ENCODE results near the gene RAB31. TPM values are rescaled to one million over a fixed set of nuclear protein-coding genes. Genes with fewer than 3 reads are reported as not detected.

Gene RAB31
- total and polyA plus RNA-seq, 2 of the 13 experiments (the other 11 are each of a cell fraction or from before 2014, with no cell fraction given), result 1.1 to 1.7 TPM

DNA sequence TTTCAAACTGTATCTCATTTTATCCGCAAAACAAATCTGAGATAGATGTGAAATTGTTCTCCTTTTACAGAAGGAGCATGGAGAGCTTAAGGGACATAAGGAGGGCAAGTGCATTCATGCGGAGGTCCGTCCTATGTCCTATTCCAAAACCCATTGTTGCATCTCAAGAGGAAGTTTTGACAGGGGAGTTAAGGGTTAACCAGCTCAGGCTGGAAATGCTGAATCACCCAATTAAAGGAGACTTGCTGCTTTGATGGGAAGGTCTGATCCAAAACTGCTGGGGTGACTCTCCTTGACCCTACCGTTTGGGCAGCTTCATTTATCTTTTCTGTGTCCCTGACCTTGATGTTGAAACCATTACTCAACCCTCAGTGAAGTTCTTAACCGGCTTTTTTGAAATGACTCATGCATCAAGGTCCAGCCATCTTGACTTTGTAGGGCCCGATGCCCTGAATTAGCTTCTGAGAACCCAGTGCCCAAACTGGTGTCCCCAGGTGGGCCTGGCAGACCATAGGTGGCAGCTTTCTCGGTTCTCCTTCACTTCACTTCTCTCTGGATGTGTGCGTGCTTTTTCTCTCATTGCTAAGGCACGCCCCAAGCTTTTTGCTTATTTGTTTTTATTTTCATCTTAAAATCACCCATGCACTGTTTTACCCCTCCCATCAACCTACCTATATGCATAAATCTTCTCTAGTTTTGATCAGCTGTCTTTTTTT, 161.8 kb downstream of the RAB31 start (continued):
- TF ChIP-seq, protein P1, sequence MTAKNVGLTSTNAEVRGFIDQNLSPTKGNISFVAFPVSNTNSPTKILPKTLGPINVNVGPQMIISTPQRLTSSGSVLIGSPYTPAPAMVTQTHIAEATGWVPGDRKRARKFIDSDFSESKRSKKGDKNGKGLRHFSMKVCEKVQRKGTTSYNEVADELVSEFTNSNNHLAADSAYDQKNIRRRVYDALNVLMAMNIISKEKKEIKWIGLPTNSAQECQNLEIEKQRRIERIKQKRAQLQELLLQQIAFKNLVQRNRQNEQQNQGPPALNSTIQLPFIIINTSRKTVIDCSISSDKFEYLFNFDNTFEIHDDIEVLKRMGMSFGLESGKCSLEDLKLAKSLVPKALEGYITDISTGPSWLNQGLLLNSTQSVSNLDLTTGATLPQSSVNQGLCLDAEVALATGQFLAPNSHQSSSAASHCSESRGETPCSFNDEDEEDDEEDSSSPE (CRISPR knock-in tag; IDR thresholded peaks at IDR 0.05), result no peak
- TF ChIP-seq ZNF878 (CRISPR knock-in tag; IDR thresholded peaks at IDR 0.05) (no peak), TSC22D2 (CRISPR knock-in tag; IDR thresholded peaks at IDR 0.05; ENCODE audit: borderline replicate concordance) (0 out of 2 replicates have a peak, but pooled peaks have one; percentile 11), MXD4 (CRISPR knock-in tag; IDR thresholded peaks at IDR 0.05) (no peak; the same call in 1 of the 2 replicates), NKX3-1 (CRISPR knock-in tag; IDR thresholded peaks at IDR 0.05) (no peak), ZNF282 (IDR thresholded peaks at IDR 0.05; ENCODE audit: partially characterized antibody) (no peak), ZNF367 (CRISPR knock-in tag; IDR thresholded peaks at IDR 0.05; ENCODE audit: borderline replicate concordance) (no peak), MAFK (conservative IDR thresholded peaks at IDR 0.05 in 1 of 2, IDR thresholded peaks at IDR 0.05 in 1 of 2; ENCODE audit: low read length in 2 of 2) (peak; percentile 88 to 97), RFX1 (IDR thresholded peaks at IDR 0.05) (no peak), GPN1 (CRISPR knock-in tag; IDR thresholded peaks at IDR 0.05; ENCODE audit: borderline replicate concordance) (no peak), ZNF607 (CRISPR knock-in tag; IDR thresholded peaks at IDR 0.05; ENCODE audit: borderline replicate concordance) (no peak), THYN1 (CRISPR knock-in tag; IDR thresholded peaks at IDR 0.05; ENCODE audit: borderline replicate concordance, low read depth) (no peak), BHLHE40 (IDR thresholded peaks at IDR 0.05; ENCODE audit: low read length) (no peak), RORA (CRISPR knock-in tag; IDR thresholded peaks at IDR 0.05) (0 out of 2 replicates have a peak, but pooled peaks have one; percentile 64), ZNF550 (CRISPR knock-in tag; IDR thresholded peaks at IDR 0.05; ENCODE audit: borderline replicate concordance) (no peak), HDAC2 (CRISPR knock-in tag; IDR thresholded peaks at IDR 0.05) (peak; percentile 88), NPAS2 (CRISPR knock-in tag; IDR thresholded peaks at IDR 0.05; ENCODE audit: borderline replicate concordance) (no peak), PAWR (CRISPR knock-in tag; IDR thresholded peaks at IDR 0.05; ENCODE audit: borderline replicate concordance) (no peak), SUZ12 (IDR thresholded peaks at IDR 0.05; ENCODE audit: low read depth, low read length) (no peak), ZNF343 (CRISPR knock-in tag; IDR thresholded peaks at IDR 0.05) (no peak), MYC (CRISPR knock-in tag; IDR thresholded peaks at IDR 0.05; ENCODE audit: borderline replicate concordance) (no peak)
- TF ChIP-seq, protein P2, sequence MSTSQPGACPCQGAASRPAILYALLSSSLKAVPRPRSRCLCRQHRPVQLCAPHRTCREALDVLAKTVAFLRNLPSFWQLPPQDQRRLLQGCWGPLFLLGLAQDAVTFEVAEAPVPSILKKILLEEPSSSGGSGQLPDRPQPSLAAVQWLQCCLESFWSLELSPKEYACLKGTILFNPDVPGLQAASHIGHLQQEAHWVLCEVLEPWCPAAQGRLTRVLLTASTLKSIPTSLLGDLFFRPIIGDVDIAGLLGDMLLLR (CRISPR knock-in tag; IDR thresholded peaks at IDR 0.05), result no peak
- TF ChIP-seq, protein P3, sequence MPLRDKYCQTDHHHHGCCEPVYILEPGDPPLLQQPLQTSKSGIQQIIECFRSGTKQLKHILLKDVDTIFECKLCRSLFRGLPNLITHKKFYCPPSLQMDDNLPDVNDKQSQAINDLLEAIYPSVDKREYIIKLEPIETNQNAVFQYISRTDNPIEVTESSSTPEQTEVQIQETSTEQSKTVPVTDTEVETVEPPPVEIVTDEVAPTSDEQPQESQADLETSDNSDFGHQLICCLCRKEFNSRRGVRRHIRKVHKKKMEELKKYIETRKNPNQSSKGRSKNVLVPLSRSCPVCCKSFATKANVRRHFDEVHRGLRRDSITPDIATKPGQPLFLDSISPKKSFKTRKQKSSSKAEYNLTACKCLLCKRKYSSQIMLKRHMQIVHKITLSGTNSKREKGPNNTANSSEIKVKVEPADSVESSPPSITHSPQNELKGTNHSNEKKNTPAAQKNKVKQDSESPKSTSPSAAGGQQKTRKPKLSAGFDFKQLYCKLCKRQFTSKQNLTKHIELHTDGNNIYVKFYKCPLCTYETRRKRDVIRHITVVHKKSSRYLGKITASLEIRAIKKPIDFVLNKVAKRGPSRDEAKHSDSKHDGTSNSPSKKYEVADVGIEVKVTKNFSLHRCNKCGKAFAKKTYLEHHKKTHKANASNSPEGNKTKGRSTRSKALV (CRISPR knock-in tag; IDR thresholded peaks at IDR 0.05), result no peak
- TF ChIP-seq, protein P4, sequence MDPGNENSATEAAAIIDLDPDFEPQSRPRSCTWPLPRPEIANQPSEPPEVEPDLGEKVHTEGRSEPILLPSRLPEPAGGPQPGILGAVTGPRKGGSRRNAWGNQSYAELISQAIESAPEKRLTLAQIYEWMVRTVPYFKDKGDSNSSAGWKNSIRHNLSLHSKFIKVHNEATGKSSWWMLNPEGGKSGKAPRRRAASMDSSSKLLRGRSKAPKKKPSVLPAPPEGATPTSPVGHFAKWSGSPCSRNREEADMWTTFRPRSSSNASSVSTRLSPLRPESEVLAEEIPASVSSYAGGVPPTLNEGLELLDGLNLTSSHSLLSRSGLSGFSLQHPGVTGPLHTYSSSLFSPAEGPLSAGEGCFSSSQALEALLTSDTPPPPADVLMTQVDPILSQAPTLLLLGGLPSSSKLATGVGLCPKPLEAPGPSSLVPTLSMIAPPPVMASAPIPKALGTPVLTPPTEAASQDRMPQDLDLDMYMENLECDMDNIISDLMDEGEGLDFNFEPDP (CRISPR knock-in tag; conservative IDR thresholded peaks at IDR 0.05), result no peak
- TF ChIP-seq, protein P5, sequence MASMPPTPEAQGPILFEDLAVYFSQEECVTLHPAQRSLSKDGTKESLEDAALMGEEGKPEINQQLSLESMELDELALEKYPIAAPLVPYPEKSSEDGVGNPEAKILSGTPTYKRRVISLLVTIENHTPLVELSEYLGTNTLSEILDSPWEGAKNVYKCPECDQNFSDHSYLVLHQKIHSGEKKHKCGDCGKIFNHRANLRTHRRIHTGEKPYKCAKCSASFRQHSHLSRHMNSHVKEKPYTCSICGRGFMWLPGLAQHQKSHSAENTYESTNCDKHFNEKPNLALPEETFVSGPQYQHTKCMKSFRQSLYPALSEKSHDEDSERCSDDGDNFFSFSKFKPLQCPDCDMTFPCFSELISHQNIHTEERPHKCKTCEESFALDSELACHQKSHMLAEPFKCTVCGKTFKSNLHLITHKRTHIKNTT (CRISPR knock-in tag; IDR thresholded peaks at IDR 0.05), result no peak
